Measurements from ENCODE around the gene RASSF5.

DNA sequence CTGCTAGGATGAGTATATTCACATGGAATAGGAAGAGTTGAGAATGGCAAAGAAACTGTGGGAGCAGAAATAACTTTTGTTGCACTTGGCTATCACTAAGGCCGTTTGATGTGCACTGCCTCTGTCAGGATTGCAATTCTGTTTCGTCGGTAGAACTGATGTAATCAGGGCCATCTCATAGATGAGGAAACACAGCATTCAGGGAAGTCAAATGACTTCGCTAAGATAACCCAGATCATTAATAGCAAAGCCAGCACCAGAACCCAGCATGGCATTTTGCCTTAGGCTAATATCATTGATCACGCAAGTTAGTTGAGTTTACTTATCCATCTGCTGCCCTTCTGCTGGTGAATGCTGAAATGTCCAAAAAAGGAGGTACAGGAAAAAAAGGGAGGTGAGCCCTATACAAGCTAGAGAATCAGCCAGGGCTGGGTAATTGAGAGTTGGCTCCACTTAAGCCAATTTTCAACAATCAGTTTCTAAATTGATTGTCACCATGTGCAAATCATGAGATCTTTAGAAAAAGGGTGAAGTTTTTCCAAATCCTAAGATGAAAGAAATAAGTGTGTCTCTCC is 7.6 kb downstream of the RASSF5 start:
- TF ChIP-seq, protein P1, sequence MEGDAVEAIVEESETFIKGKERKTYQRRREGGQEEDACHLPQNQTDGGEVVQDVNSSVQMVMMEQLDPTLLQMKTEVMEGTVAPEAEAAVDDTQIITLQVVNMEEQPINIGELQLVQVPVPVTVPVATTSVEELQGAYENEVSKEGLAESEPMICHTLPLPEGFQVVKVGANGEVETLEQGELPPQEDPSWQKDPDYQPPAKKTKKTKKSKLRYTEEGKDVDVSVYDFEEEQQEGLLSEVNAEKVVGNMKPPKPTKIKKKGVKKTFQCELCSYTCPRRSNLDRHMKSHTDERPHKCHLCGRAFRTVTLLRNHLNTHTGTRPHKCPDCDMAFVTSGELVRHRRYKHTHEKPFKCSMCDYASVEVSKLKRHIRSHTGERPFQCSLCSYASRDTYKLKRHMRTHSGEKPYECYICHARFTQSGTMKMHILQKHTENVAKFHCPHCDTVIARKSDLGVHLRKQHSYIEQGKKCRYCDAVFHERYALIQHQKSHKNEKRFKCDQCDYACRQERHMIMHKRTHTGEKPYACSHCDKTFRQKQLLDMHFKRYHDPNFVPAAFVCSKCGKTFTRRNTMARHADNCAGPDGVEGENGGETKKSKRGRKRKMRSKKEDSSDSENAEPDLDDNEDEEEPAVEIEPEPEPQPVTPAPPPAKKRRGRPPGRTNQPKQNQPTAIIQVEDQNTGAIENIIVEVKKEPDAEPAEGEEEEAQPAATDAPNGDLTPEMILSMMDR (IDR thresholded peaks at IDR 0.05; ENCODE audit: low read length): no peak
- TF ChIP-seq EZH2phosphoT487 (IDR thresholded peaks at IDR 0.05; ENCODE audit: low read length): no peak

Data from MM.1S (cell line).